GM12878 (cell line): ENCODE results near the gene SNX10. TPM values are rescaled to one million over a fixed set of nuclear protein-coding genes. Genes with fewer than 3 reads are reported as not detected.

Experiments
- ATF7 ChIP-seq: fragments of 450-650 bp; IDR thresholded peaks from 2 replicates; pipeline ENCODE4 v1.6.1; 2016; ENCODE audit warnings: low read depth, mild to moderate bottlenecking
- CBFB ChIP-seq: IDR thresholded peaks from 2 replicates; pipeline ENCODE4 v1.6.1; 2016; ENCODE audit warnings: antibody characterized with exemption, low read depth
- CTCF ChIP-seq, 3 experiments: IDR thresholded peaks in 2 of 3; conservative IDR thresholded peaks in 1 of 3; 2 replicates each; pipeline ENCODE4 v1.5.1; 2011; ENCODE audit warnings: low read depth in 3 of 3, low read length in 3 of 3, mild to moderate bottlenecking in 3 of 3, control low read depth in 2 of 3, moderate library complexity in 2 of 3, inconsistent platforms in 1 of 3, mixed read lengths in 1 of 3; ENCODE audit not compliant: control insufficient read depth in 2 of 3, insufficient read depth in 1 of 3; ENCODE audit errors: extremely low read depth in 1 of 3
- KDM1A ChIP-seq: fragments of 200-600 bp; sonication (generic); IDR thresholded peaks from 2 replicates; pipeline ENCODE4 v1.6.1; 2016; ENCODE audit warnings: borderline replicate concordance
- NFIC ChIP-seq: IDR thresholded peaks from 2 replicates; pipeline ENCODE4 v1.6.1; 2012; ENCODE audit warnings: low read depth, mild to moderate bottlenecking, inconsistent platforms, low read length, moderate library complexity
- NFXL1 ChIP-seq: fragments of 450-650 bp; IDR thresholded peaks from 2 replicates; pipeline ENCODE4 v1.6.1; 2017; ENCODE audit warnings: antibody characterized with exemption, mild to moderate bottlenecking, borderline replicate concordance
- NFYB ChIP-seq: IDR thresholded peaks from 2 replicates; pipeline ENCODE4 v1.6.1; 2011; ENCODE audit warnings: low read depth, mild to moderate bottlenecking, low read length, improper control_type of control experiment, moderate library complexity; ENCODE audit not compliant: insufficient read depth
- NR2C1 ChIP-seq: fragments of 450-650 bp; IDR thresholded peaks from 2 replicates; pipeline ENCODE4 v1.6.1; 2017; ENCODE audit warnings: antibody characterized with exemption, mild to moderate bottlenecking, moderate library complexity
- RCOR1 ChIP-seq: conservative IDR thresholded peaks from 2 replicates; pipeline ENCODE4 v1.6.1; 2012; ENCODE audit warnings: low read depth, low read length, improper control_type of control experiment
- SIX5 ChIP-seq: IDR thresholded peaks from 2 replicates; pipeline ENCODE4 v1.6.1; 2011; ENCODE audit warnings: mild to moderate bottlenecking, low read depth, low read length, moderate library complexity; ENCODE audit not compliant: severe bottlenecking
- SMARCA5 ChIP-seq: fragments of 450-650 bp; IDR thresholded peaks from 2 replicates; pipeline ENCODE4 v1.6.1; 2017; ENCODE audit warnings: mild to moderate bottlenecking
- SREBF2 ChIP-seq: IDR thresholded peaks from 2 replicates; pipeline ENCODE4 v1.6.1; 2012; ENCODE audit warnings: mild to moderate bottlenecking, low read length
- ZSCAN29 ChIP-seq: fragments of 450-650 bp; IDR thresholded peaks from 2 replicates; pipeline ENCODE4 v1.6.1; 2017; ENCODE audit warnings: mild to moderate bottlenecking, moderate library complexity
- polyA plus RNA-seq, 11 experiments: library from polyadenylated mRNA; depleted of rRNA in 4 of 11; unstranded in 6 of 11; stranded (reverse) in 5 of 11; fragments of >200 nt; fragmentation: Nextera tagmentation in 4 of 11; fragmentation: Illumina TruSeq in 1 of 11; extraction: Ambion mirVana in 4 of 11; extraction: Trizol in 1 of 11; gene quantifications; 1 replicate in 1 of 11; 2 replicates in 10 of 11; pipeline versions ENCODE4 v1.2.1 to v1.2.3, GENCODE V29; 2011 to 2016; ENCODE audit warnings: inconsistent platforms in 2 of 11, missing spikeins in 2 of 11, low read depth in 1 of 11
- total RNA-seq, 4 experiments: library from RNA; depleted of rRNA in 3 of 4; stranded (reverse); fragments of >200 nt in 3 of 4; fragmentation: Illumina TruSeq in 1 of 4; extraction: Trizol in 1 of 4; gene quantifications; 2 replicates each; pipeline versions ENCODE4 v1.2.1 to v1.2.3, GENCODE V29; 2013 to 2021
- TF ChIP-seq, protein P1 (sequence below): IDR thresholded peaks from 2 replicates; pipeline ENCODE4 v1.6.1; 2012; ENCODE audit warnings: improper control_type of control experiment, low read depth, low read length; ENCODE audit not compliant: insufficient replicate concordance
- TF ChIP-seq, protein P2 (sequence below): fragments of 450-650 bp; IDR thresholded peaks from 2 replicates; pipeline ENCODE4 v1.6.1; 2014; ENCODE audit warnings: mild to moderate bottlenecking
- TF ChIP-seq, protein P3 (sequence below): IDR thresholded peaks from 2 replicates; pipeline ENCODE4 v1.6.1; 2011; ENCODE audit warnings: low read depth, mild to moderate bottlenecking, low read length, moderate library complexity, borderline replicate concordance; ENCODE audit errors: extremely low read depth
- TF ChIP-seq, protein P4 (sequence below): fragments of 450-650 bp; IDR thresholded peaks from 2 replicates; pipeline ENCODE4 v1.6.1; 2017; ENCODE audit warnings: mild to moderate bottlenecking, moderate library complexity

Gene SNX10
- total and polyA plus RNA-seq, 10 of the 15 experiments (the other 5 are each of a cell fraction or from before 2014, with no cell fraction given) = 22.0 to 56.2 (median 30.1) TPM

DNA sequence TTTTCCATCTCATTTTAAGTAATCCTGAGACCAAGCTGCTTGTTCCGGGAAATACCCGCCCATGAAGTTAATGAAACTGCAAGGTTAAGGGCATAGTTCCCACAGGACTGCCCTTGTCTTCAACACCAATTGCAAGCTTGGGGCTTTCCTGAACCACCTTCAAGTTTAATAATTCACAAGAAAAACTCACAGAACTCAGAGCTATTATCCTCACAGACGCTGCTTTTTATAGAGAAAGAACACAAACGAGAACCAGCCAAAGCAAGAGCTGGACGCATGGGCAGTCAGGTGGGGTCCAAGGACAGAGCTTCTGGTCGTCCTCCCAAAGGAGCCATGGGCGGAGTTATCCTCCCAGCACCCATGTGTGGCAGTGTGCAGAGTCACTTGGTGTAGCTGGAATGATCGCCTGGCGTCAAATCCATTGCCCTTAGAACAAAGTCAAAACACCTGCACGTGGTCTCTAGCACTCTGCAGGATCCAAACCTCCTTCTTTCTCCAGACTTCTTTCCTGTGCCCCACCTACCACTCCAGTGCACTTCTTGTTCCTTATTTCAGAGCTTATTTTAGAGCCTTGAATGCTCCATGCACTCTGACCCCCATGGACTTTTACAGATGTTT is 56.7 kb downstream of the SNX10 start (continued):
- TF ChIP-seq, protein P1, sequence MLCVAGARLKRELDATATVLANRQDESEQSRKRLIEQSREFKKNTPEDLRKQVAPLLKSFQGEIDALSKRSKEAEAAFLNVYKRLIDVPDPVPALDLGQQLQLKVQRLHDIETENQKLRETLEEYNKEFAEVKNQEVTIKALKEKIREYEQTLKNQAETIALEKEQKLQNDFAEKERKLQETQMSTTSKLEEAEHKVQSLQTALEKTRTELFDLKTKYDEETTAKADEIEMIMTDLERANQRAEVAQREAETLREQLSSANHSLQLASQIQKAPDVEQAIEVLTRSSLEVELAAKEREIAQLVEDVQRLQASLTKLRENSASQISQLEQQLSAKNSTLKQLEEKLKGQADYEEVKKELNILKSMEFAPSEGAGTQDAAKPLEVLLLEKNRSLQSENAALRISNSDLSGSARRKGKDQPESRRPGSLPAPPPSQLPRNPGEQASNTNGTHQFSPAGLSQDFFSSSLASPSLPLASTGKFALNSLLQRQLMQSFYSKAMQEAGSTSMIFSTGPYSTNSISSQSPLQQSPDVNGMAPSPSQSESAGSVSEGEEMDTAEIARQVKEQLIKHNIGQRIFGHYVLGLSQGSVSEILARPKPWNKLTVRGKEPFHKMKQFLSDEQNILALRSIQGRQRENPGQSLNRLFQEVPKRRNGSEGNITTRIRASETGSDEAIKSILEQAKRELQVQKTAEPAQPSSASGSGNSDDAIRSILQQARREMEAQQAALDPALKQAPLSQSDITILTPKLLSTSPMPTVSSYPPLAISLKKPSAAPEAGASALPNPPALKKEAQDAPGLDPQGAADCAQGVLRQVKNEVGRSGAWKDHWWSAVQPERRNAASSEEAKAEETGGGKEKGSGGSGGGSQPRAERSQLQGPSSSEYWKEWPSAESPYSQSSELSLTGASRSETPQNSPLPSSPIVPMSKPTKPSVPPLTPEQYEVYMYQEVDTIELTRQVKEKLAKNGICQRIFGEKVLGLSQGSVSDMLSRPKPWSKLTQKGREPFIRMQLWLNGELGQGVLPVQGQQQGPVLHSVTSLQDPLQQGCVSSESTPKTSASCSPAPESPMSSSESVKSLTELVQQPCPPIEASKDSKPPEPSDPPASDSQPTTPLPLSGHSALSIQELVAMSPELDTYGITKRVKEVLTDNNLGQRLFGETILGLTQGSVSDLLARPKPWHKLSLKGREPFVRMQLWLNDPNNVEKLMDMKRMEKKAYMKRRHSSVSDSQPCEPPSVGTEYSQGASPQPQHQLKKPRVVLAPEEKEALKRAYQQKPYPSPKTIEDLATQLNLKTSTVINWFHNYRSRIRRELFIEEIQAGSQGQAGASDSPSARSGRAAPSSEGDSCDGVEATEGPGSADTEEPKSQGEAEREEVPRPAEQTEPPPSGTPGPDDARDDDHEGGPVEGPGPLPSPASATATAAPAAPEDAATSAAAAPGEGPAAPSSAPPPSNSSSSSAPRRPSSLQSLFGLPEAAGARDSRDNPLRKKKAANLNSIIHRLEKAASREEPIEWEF = no peak
- TF ChIP-seq CTCF (IDR thresholded peaks at IDR 0.05 in 2 of 3, conservative IDR thresholded peaks at IDR 0.05 in 1 of 3; ENCODE audit: control insufficient read depth in 2 of 3, extremely low read depth in 1 of 3, insufficient read depth in 1 of 3, low read depth in 3 of 3, low read length in 3 of 3) = no peak
- TF ChIP-seq SIX5 = no peak
- no peak for TF ChIP-seq CBFB
- TF ChIP-seq RCOR1 = no peak
- TF ChIP-seq ATF7 = 0 out of 2 replicates have a peak, but pooled peaks have one; percentile 25
- TF ChIP-seq SREBF2 = no peak
- TF ChIP-seq, protein P2, sequence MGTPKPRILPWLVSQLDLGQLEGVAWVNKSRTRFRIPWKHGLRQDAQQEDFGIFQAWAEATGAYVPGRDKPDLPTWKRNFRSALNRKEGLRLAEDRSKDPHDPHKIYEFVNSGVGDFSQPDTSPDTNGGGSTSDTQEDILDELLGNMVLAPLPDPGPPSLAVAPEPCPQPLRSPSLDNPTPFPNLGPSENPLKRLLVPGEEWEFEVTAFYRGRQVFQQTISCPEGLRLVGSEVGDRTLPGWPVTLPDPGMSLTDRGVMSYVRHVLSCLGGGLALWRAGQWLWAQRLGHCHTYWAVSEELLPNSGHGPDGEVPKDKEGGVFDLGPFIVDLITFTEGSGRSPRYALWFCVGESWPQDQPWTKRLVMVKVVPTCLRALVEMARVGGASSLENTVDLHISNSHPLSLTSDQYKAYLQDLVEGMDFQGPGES = no peak
- no peak for TF ChIP-seq NFXL1
- peak; percentile 49; the same call in 1 of the 2 replicates for TF ChIP-seq SMARCA5
- TF ChIP-seq, protein P3, sequence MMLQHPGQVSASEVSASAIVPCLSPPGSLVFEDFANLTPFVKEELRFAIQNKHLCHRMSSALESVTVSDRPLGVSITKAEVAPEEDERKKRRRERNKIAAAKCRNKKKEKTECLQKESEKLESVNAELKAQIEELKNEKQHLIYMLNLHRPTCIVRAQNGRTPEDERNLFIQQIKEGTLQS = no peak
- TF ChIP-seq, protein P4, sequence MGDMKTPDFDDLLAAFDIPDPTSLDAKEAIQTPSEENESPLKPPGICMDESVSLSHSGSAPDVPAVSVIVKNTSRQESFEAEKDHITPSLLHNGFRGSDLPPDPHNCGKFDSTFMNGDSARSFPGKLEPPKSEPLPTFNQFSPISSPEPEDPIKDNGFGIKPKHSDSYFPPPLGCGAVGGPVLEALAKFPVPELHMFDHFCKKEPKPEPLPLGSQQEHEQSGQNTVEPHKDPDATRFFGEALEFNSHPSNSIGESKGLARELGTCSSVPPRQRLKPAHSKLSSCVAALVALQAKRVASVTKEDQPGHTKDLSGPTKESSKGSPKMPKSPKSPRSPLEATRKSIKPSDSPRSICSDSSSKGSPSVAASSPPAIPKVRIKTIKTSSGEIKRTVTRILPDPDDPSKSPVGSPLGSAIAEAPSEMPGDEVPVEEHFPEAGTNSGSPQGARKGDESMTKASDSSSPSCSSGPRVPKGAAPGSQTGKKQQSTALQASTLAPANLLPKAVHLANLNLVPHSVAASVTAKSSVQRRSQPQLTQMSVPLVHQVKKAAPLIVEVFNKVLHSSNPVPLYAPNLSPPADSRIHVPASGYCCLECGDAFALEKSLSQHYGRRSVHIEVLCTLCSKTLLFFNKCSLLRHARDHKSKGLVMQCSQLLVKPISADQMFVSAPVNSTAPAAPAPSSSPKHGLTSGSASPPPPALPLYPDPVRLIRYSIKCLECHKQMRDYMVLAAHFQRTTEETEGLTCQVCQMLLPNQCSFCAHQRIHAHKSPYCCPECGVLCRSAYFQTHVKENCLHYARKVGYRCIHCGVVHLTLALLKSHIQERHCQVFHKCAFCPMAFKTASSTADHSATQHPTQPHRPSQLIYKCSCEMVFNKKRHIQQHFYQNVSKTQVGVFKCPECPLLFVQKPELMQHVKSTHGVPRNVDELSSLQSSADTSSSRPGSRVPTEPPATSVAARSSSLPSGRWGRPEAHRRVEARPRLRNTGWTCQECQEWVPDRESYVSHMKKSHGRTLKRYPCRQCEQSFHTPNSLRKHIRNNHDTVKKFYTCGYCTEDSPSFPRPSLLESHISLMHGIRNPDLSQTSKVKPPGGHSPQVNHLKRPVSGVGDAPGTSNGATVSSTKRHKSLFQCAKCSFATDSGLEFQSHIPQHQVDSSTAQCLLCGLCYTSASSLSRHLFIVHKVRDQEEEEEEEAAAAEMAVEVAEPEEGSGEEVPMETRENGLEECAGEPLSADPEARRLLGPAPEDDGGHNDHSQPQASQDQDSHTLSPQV = peak; percentile 48; the same call in 1 of the 2 replicates
- no peak for TF ChIP-seq KDM1A
- no peak for TF ChIP-seq NFYB
- no peak for TF ChIP-seq ZSCAN29
- TF ChIP-seq NFIC = no peak
- TF ChIP-seq NR2C1 = no peak
